PC-3 (cell line): ENCODE measurements around the gene TSHZ2. TPM values are rescaled to one million over a fixed set of nuclear protein-coding genes. Genes with fewer than 3 reads are reported as not detected.

Experiments used
- ATAC-seq: fragments of 200-7000 bp; cut with Tn5 transposase; 2 replicates; pipeline ENCODE4 v1.9.1; 2020; ENCODE audit warnings: mild to moderate bottlenecking, moderate library complexity
- BruUV-seq: library from RNA; stranded (reverse); fragments of 400-500 nt; replicated peaks from 2 replicates; lab custom pipeline; 2021; lab: Mats Ljungman, UMichigan
- CTCF ChIA-PET: fragments of 300-600 bp; sonication (Branson Sonifier 250); formaldehyde crosslinking; loops from one replicate; lab custom pipeline; 2022; ENCODE audit warnings: antibody characterized with exemption; lab: Charles Lee
- POLR2A ChIA-PET: fragments of 300-600 bp; sonication (Branson Sonifier 250); formaldehyde crosslinking; loops from one replicate; lab custom pipeline; 2022; ENCODE audit warnings: antibody characterized with exemption; ENCODE audit not compliant: unreplicated experiment; lab: Charles Lee
- DNase-seq: peaks from one replicate; pipeline ENCODE4 v3.0.0-alpha.2; 2015
- H2AFZ ChIP-seq: fragments of 300-600 bp; sonication (generic); 2 replicates; pipeline ENCODE4 v1.6.0; 2016; ENCODE audit warnings: antibody characterized with exemption, low read length
- H3F3A ChIP-seq: fragments of 300-600 bp; sonication (generic); one replicate; pipeline ENCODE4 v1.6.0; 2017; ENCODE audit warnings: antibody characterized with exemption, low read length, control low read depth, mild to moderate bottlenecking; ENCODE audit not compliant: unreplicated experiment
- H3K27ac ChIP-seq: fragments of 300-600 bp; sonication (generic); 2 replicates; pipeline ENCODE4 v1.5.1; 2016; ENCODE audit warnings: mild to moderate bottlenecking, low read length
- H3K27me3 ChIP-seq: fragments of 300-600 bp; sonication (generic); 2 replicates; pipeline ENCODE4 v1.6.1; 2016; ENCODE audit warnings: low read length, mixed read lengths
- H3K36me3 ChIP-seq: fragments of 300-600 bp; sonication (generic); 2 replicates; pipeline ENCODE4 v1.6.1; 2016; ENCODE audit warnings: low read depth, mixed run types, low read length, mixed read lengths
- H3K4me1 ChIP-seq: fragments of 300-600 bp; sonication (generic); 2 replicates; pipeline ENCODE4 v1.5.1; 2016; ENCODE audit warnings: low read length; ENCODE audit not compliant: insufficient read depth
- H3K4me2 ChIP-seq: fragments of 300-600 bp; sonication (generic); 2 replicates; pipeline ENCODE4 v1.6.0; 2016; ENCODE audit warnings: low read length
- H3K4me3 ChIP-seq: fragments of 300-600 bp; sonication (generic); 2 replicates; pipeline ENCODE4 v1.5.1; 2016; ENCODE audit warnings: mild to moderate bottlenecking, low read length, mixed read lengths
- H3K79me2 ChIP-seq: fragments of 300-600 bp; sonication (generic); 2 replicates; pipeline ENCODE4 v1.6.1; 2017; ENCODE audit warnings: low read length, mixed read lengths
- H3K9ac ChIP-seq: fragments of 300-600 bp; sonication (generic); 2 replicates; pipeline ENCODE4 v1.6.0; 2016; ENCODE audit warnings: mild to moderate bottlenecking, low read length
- H3K9me2 ChIP-seq: fragments of 300-600 bp; sonication (generic); replicated peaks from 2 replicates; pipeline ENCODE4 v1.6.1; 2016; ENCODE audit warnings: mixed run types, low read length, mixed read lengths
- H3K9me3 ChIP-seq: fragments of 300-600 bp; sonication (generic); 2 replicates; pipeline ENCODE4 v1.6.1; 2016; ENCODE audit warnings: low read length, mixed read lengths
- H4K20me1 ChIP-seq: fragments of 300-600 bp; sonication (generic); 2 replicates; pipeline ENCODE4 v1.6.1; 2016; ENCODE audit warnings: low read length, mixed read lengths
- CTCF ChIP-seq: fragments of 300-600 bp; sonication (generic); conservative IDR thresholded peaks from 2 replicates; pipeline ENCODE4 v1.5.1; 2017; ENCODE audit warnings: antibody characterized with exemption, low read depth, mild to moderate bottlenecking, low read length
- EZH2 ChIP-seq: fragments of 300-600 bp; sonication (generic); IDR thresholded peaks from one replicate; pipeline ENCODE4 v1.6.1; 2017; ENCODE audit warnings: antibody characterized with exemption, mild to moderate bottlenecking, low read length; ENCODE audit not compliant: unreplicated experiment
- EZH2phosphoT487 ChIP-seq: fragments of 300-600 bp; sonication (generic); IDR thresholded peaks from 2 replicates; pipeline ENCODE4 v1.6.1; 2018; ENCODE audit warnings: mild to moderate bottlenecking, antibody characterized with exemption, low read length, borderline replicate concordance
- intact Hi-C: fragments of 100-400 bp; cut with micrococcal nuclease; formaldehyde crosslinking; loops from 2 replicates; pipeline ENCODE4 v1.9.0; 2023
- total RNA-seq: library from RNA; depleted of rRNA; stranded (reverse); fragments of >200 nt; gene quantifications from 2 replicates; pipeline ENCODE4 v1.2.3, GENCODE V29; 2014

TSHZ2 gene
- total RNA-seq, 1 experiment from 2014 or later: not detected

- H2AFZ ChIP-seq: no peak overlapping the region
- TF ChIP-seq CTCF (no peak), EZH2phosphoT487 (no peak), EZH2 (no peak)
- BruUV-seq: no TSS peak
- H3K79me2 ChIP-seq: no peaks in the 10 kb centered on the region
- H3K27ac ChIP-seq: no peak overlapping the region
- H3K9me2 ChIP-seq: no peaks in the 10 kb centered on the region
- H3F3A ChIP-seq: no peaks in the 10 kb centered on the region
- intact Hi-C loops: loop anchor here (10.0 kb wide), 2 partner anchors 895 to 965 kb away; no protein-coding TSS in a partner anchor
- H3K36me3 ChIP-seq: no peaks in the 10 kb centered on the region
- no peak overlapping the region for H3K9ac ChIP-seq
- H3K4me2 ChIP-seq: no peak overlapping the region
- no peaks in the 10 kb centered on the region for H3K9me3 ChIP-seq
- no peaks in the 10 kb centered on the region for H3K4me1 ChIP-seq
- peaks cover 85% of the 10 kb centered on the region for H3K27me3 ChIP-seq
- POLR2A ChIA-PET: no interaction called here
- DNase-seq (no peak), ATAC-seq (no peak)
- CTCF ChIA-PET: no interaction called here
- no peak overlapping the region for H3K4me3 ChIP-seq
- no peaks in the 10 kb centered on the region for H4K20me1 ChIP-seq
Measured at GRCh38 chr20:53210041-53210440, 237.9 kb downstream of the TSHZ2 start.

GRCh38 chr20:53210931-53211330 lies 238.8 kb downstream of the TSHZ2 start:
- ChIA-PET POLR2A (no interaction called here), CTCF (interaction anchor here (0.6 kb wide), 1 partner anchor 36 kb away, joined by 7 read pairs; no protein-coding TSS in a partner anchor)
- Histone ChIP-seq H3K27me3 (peaks cover 83% of the 10 kb centered on the region), H3K36me3 (no peaks in the 10 kb centered on the region), H3K4me3 (no peak overlapping the region), H3K4me1 (no peaks in the 10 kb centered on the region), H2AFZ (no peak overlapping the region), H3K27ac (no peak overlapping the region), H3F3A (no peaks in the 10 kb centered on the region), H3K9me2 (no peaks in the 10 kb centered on the region), H4K20me1 (no peaks in the 10 kb centered on the region), H3K4me2 (no peak overlapping the region), H3K9me3 (no peaks in the 10 kb centered on the region), H3K79me2 (no peaks in the 10 kb centered on the region), H3K9ac (no peak overlapping the region)
- BruUV-seq: no TSS peak
- no peak for ATAC-seq
- no peak for DNase-seq
- TF ChIP-seq EZH2 (no peak), EZH2phosphoT487 (no peak), CTCF (no peak)
- intact Hi-C loops: loop anchor here (10.0 kb wide), 2 partner anchors 896 to 966 kb away; no protein-coding TSS in a partner anchor

GRCh38 chr20:53212018-53212417 lies 239.9 kb downstream of the TSHZ2 start:
- ChIA-PET CTCF (no interaction called here), POLR2A (no interaction called here)
- H3K4me1 ChIP-seq: no peaks in the 10 kb centered on the region
- H3K4me2 ChIP-seq: no peak overlapping the region
- peaks cover 85% of the 10 kb centered on the region for H3K27me3 ChIP-seq
- H3K9ac ChIP-seq: no peak overlapping the region
- H4K20me1 ChIP-seq: no peaks in the 10 kb centered on the region
- ATAC-seq: no peak
- H3K27ac ChIP-seq: no peak overlapping the region
- TF ChIP-seq CTCF (no peak), EZH2phosphoT487 (no peak), EZH2 (no peak)
- H3K4me3 ChIP-seq: no peak overlapping the region
- DNase-seq: no peak
- BruUV-seq: no TSS peak
- H2AFZ ChIP-seq: no peak overlapping the region
- intact Hi-C loops: loop anchor here (10.0 kb wide), 2 partner anchors 897 to 967 kb away; no protein-coding TSS in a partner anchor
- no peaks in the 10 kb centered on the region for H3K9me2 ChIP-seq
- H3K9me3 ChIP-seq: no peaks in the 10 kb centered on the region
- H3F3A ChIP-seq: no peaks in the 10 kb centered on the region
- no peaks in the 10 kb centered on the region for H3K36me3 ChIP-seq
- H3K79me2 ChIP-seq: no peaks in the 10 kb centered on the region
